HG03139 (cell line): Measurements from ENCODE around the gene ANKRD44.

Experiments
- ATAC-seq: cut with Tn5 transposase; IDR thresholded peaks from one replicate; pipeline ENCODE4 v1.9.1; 2021; ENCODE audit not compliant: unreplicated experiment

ANKRD44 gene

GRCh38 chr2:196967116-196967515 is 343.5 kb downstream of the ANKRD44 start:
- no peak for ATAC-seq

GRCh38 chr2:196966061-196966460 is 344.5 kb downstream of the ANKRD44 start:
- no peak for ATAC-seq

- ATAC-seq = no peak
Observed at GRCh38 chr2:196965651-196966050, 344.9 kb downstream of the ANKRD44 start.

- ATAC-seq = no peak
Observed at GRCh38 chr2:196963961-196964360, 346.6 kb downstream of the ANKRD44 start.

- ATAC-seq = no peak
Observed at GRCh38 chr2:196963043-196963442, 347.5 kb downstream of the ANKRD44 start.

GRCh38 chr2:196962325-196962724 is 348.3 kb downstream of the ANKRD44 start:
- ATAC-seq = no peak

GRCh38 chr2:196961889-196962288 is 348.7 kb downstream of the ANKRD44 start:
- ATAC-seq = peak; percentile 98

- ATAC-seq = no peak
Observed at GRCh38 chr2:196959734-196960338, 350.7 kb downstream of the ANKRD44 start.

- ATAC-seq = no peak
Observed at GRCh38 chr2:196959281-196959680, 351.3 kb downstream of the ANKRD44 start.

- ATAC-seq = no peak
Observed at GRCh38 chr2:196957881-196958525, 352.6 kb downstream of the ANKRD44 start.

GRCh38 chr2:196957442-196957841 is 353.1 kb downstream of the ANKRD44 start:
- no peak for ATAC-seq

GRCh38 chr2:196956069-196956468 is 354.5 kb downstream of the ANKRD44 start:
- no peak for ATAC-seq

GRCh38 chr2:196955036-196955435 is 355.5 kb downstream of the ANKRD44 start:
- ATAC-seq = no peak

- no peak for ATAC-seq
Observed at GRCh38 chr2:196954001-196954400, 356.6 kb downstream of the ANKRD44 start.

- no peak for ATAC-seq
Observed at GRCh38 chr2:196952936-196953335, 357.6 kb downstream of the ANKRD44 start.

GRCh38 chr2:196951973-196952372 is 358.6 kb downstream of the ANKRD44 start:
- ATAC-seq = no peak

GRCh38 chr2:196949116-196949515 is 361.5 kb downstream of the ANKRD44 start:
- ATAC-seq = no peak

GRCh38 chr2:196944570-196944969 is 366.0 kb downstream of the ANKRD44 start:
- ATAC-seq = peak; percentile 91

GRCh38 chr2:196941398-196942078 is 369.0 kb downstream of the ANKRD44 start:
- ATAC-seq = no peak

- no peak for ATAC-seq
Observed at GRCh38 chr2:196939371-196939770, 371.2 kb downstream of the ANKRD44 start.
